GM19328 (cell line): ENCODE measurements around the gene SREBF1.

Experiments used
- ATAC-seq: cut with Tn5 transposase; IDR thresholded peaks from one replicate; pipeline ENCODE4 v1.9.1; 2021; ENCODE audit warnings: mild to moderate bottlenecking, moderate library complexity; ENCODE audit not compliant: unreplicated experiment

The SREBF1 gene

DNA sequence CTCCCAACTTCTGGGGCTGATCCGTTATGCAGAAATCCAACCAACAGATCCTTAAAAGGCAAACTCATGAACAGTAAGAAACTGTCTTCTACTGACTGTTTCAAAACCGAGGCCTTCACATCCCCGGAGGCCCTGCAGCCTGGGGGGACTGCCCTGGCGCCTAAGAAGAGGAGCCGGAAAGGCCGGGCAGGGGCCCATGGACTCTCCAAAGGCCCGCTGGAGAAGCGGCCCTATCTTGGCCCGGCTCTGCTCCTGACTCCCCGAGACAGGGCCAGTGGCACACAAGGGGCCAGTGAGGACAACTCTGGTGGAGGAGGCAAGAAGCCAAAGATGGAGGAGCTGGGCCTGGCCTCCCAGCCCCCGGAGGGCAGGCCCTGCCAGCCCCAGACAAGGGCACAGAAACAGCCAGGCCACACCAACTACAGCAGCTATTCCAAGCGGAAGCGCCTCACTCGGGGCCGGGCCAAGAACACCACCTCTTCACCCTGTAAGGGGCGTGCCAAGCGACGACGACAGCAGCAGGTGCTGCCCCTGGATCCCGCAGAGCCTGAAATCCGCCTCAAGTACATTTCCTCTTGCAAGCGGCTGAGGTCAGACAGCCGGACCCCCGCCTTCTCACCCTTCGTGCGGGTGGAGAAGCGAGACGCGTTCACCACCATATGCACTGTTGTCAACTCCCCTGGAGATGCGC is 39.5 kb downstream of the SREBF1 start:
- ATAC-seq, result no peak

DNA sequence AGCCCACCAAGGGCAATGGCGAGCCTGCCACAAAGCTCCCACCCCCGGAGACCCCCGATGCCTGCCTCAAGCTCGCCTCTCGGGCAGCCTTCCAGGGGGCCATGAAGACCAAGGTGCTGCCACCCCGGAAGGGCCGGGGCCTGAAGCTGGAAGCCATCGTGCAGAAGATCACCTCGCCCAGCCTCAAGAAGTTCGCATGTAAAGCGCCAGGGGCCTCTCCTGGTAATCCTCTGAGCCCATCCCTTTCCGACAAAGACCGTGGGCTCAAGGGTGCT is 40.1 kb downstream of the SREBF1 start:
- ATAC-seq, result no peak

DNA sequence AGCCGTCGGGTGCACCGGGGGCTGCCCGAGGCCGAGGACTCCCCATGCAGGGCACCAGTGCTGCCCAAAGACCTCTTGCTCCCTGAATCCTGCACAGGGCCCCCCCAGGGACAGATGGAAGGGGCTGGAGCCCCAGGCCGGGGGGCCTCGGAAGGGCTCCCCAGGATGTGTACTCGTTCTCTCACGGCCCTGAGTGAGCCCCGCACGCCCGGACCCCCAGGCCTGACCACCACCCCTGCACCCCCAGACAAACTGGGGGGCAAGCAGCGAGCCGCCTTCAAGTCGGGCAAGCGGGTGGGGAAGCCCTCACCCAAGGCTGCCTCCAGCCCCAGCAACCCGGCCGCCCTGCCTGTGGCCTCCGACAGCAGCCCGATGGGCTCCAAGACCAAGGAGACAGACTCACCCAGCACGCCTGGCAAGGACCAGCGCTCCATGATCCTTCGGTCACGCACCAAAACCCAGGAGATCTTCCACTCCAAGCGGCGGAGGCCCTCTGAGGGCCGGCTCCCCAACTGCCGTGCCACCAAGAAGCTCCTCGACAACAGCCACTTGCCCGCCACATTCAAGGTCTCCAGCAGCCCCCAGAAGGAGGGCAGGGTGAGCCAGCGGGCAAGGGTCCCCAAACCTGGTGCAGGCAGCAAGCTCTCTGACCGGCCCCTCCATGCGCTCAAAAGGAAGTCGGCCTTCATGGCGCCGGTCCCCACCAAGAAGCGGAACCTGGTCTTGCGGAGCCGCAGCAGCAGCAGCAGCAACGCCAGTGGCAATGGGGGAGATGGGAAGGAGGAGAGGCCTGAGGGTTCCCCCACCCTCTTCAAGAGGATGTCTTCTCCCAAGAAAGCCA is 40.6 kb downstream of the SREBF1 start:
- ATAC-seq, result no peak

DNA sequence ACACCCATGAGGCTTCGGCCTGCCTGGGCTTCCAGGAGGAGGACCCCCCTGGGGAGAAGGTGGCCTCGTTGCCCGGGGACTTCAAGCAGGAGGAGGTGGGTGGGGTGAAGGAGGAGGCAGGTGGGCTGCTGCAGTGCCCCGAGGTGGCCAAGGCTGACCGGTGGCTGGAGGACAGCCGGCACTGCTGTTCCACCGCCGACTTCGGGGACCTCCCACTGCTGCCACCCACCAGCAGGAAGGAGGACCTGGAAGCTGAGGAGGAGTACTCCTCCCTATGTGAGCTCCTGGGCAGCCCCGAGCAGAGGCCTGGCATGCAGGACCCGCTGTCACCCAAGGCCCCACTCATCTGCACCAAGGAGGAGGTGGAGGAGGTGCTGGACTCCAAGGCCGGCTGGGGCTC is 41.5 kb downstream of the SREBF1 start:
- no peak for ATAC-seq

DNA sequence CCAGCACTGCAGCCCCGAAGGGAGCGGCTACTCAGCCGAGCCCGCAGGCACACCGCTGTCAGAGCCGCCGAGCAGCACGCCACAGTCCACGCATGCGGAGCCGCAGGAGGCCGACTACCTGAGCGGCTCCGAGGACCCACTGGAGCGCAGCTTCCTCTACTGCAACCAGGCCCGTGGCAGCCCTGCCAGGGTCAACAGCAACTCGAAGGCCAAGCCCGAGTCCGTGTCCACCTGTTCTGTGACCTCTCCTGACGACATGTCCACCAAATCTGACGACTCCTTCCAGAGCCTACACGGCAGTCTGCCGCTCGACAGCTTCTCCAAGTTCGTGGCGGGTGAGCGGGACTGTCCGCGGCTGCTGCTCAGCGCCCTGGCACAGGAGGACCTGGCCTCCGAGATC is 42.4 kb downstream of the SREBF1 start:
- no peak for ATAC-seq

DNA sequence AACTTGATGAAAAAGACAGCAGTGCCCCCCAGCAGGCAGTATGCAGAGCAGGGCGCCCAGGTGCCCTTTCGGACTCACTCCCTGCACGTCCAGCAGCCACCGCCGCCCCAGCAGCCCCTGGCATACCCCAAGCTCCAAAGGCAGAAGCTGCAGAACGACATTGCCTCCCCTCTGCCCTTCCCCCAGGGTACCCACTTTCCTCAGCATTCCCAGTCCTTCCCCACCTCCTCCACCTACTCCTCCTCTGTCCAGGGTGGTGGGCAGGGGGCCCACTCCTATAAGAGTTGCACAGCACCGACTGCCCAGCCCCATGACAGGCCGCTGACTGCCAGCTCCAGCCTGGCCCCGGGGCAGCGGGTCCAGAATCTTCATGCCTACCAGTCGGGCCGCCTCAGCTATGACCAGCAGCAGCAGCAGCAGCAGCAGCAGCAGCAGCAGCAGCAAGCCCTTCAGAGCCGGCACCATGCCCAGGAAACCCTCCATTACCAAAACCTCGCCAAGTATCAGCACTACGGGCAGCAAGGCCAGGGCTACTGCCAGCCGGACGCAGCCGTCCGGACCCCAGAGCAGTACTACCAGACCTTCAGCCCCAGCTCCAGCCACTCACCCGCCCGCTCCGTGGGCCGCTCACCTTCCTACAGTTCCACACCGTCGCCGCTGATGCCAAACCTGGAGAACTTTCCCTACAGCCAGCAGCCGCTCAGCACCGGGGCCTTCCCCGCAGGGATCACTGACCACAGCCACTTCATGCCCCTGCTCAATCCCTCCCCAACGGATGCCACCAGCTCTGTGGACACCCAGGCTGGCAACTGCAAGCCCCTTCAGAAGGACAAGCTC is 43.2 kb downstream of the SREBF1 start:
- no peak for ATAC-seq

DNA sequence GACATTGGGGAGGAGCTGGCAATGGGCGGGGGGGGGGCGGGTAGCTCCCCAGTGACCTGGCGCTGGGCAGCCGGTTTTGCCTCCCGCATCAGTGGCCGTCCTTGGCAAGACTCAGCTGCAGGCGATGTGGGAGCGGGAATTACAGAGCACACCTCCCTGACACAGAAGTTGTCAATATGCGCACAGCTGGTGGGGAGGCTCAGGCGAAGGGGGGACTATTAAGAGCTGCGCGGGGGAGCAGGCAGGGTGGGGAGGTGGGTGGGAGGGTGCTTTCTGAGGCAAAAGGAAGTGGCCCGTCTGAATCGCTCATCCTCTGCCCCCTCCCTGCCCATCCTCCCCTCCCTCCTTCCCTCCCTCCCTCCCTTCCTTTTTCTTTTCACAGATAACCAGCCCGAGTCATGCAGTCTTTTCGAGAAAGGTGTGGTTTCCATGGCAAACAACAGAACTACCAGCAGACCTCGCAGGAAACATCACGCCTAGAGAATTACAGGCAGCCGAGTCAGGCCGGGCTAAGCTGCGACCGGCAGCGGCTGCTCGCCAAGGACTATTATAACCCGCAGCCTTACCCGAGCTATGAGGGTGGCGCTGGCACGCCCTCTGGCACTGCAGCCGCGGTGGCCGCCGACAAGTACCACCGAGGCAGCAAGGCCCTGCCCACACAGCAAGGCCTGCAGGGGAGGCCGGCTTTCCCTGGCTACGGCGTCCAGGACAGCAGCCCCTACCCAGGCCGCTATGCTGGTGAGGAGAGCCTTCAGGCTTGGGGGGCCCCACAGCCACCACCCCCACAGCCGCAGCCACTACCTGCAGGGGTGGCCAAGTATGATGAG is 44.0 kb downstream of the SREBF1 start:
- no peak for ATAC-seq

DNA sequence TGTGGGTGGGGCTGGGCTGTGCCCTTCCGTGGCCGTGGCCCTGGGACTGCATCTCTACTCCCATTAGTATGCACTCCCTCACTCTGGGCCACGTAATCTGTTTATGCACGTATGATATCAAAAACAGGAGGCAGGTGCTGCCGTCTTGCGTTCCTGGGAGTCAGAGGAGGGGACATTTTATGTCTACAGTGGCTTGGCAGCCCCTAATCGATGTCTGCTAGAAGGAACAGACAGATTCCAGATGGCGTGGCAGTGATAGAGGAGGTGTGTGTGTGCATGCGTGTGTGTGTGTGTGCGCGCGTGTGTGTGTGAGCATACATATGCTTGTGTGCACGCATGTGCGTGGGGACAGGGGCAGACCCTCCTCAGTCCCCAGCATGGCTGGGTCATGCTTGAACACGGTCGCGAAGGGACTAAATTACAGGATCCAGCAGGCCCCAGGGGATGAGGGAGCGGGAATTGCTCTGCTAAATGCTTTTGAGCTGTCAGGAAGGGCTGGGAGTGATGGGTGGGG is 44.7 kb downstream of the SREBF1 start:
- no peak for ATAC-seq

DNA sequence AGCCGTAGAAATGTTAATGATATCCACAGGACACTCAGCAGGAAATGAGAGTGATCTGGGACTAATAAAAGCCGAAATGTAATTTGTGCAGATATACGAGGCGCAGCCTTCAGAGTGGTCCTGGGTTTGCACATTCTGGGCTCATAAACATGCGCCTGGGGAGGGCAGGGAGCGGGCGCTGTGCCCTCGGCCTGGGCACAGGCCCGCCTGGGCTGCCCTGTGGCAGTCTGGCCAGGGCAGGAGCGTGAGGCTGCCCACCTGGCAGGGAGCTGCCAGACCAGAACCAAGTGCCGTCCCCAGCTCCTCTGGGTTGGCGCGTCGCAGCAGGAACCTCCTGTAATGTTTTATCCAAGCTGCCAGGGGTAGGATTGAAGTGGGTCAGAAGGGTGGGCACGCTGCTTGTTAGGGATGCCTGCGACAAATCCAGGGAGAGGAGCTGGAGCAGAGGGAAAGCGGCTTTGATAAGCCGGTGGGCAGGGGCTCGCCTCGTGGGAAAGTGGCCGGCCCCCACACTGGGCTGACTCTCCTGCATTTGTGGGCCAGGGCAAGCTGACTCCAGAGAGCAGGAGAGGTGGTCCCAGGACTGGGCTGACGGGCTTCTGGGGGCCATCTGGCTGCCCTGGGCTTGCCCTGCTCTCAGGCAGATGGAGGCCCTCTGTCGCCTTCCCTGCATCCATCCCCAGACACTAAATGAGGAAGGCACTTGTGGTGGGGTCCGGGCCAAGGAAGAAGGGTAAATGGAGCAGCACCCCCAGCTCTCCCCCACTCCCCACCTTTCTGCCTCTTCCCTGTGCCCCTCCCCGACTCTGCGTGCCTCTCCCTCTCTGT is 45.9 kb downstream of the SREBF1 start:
- no peak for ATAC-seq

DNA sequence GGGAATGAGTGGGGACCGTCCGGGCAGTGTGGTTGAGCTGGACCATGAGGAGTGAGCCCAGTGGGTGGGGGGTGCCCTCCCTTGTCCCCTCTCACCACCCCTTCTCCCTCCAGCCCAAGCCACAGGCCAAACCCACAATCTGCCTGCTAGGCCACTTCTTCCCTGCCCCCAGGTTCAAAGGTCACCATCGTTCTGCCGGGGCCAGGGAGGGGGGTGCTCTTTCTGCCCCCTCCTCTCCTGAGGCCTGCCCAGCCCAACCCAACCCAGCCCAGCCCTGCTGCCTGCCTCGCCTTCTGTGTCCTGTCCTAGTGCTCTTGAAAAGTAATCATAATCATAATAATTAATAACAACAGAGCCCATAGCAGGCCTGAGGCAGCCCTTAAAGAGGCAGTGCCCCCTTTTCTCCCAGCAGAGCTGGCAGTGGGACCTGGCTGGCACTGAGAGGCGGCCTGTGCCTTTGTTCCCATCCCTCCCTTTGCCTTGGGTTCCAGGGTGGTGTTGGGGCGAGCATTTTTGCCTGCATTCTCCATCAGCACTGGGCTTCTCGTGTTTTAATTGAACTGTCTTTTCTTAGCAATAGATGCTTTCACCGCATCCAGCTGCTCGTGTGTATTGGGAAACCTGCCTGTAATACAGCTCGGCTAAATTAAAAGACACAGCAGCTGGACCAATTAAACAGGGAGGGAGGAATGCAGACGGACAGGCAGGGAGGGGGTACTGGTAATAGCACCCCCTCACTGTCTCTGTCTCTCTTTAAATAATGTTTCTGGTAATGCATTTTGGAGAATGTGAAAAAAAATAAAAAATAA is 46.8 kb downstream of the SREBF1 start:
- no peak for ATAC-seq

DNA sequence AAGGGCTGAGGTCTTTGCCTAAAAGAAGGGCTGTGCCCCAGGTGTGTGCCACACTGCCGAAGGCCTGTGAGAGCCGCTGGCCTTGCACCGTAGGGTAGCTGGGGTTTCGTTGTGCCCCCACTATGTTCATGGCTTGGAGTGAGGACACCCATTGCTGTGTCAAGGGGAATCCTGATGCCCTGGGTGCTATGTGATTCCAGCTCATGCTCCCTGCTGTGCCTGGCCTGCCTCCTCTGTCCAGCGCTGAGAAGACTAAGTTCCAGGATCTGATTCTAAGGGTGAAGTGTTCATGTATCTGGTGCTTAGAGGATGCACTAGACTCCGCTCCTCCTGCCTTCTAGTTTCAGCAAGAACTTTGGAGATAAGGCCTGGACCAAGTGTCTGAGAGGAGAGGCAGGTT is 47.4 kb downstream of the SREBF1 start:
- ATAC-seq, result no peak

DNA sequence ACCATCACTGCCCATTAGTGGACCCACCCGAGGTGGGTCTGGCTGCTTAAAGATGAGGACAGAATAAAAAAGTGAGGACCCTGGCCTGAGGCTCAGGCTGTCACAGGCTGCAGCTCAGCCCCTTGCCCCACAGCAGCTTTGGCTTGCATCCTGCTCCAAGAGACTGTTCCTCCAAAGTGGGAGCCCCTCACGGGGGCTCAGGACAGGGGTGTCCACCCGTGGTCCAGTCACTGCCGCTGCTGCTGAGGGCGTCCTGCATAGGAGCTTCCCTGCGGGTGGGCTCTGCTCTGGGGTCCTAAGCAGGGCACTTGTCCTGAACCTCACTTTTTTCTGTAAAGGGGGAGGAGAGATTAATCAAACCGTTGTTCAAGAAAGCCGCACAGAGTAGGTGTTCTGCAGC is 47.8 kb downstream of the SREBF1 start:
- ATAC-seq, result no peak

DNA sequence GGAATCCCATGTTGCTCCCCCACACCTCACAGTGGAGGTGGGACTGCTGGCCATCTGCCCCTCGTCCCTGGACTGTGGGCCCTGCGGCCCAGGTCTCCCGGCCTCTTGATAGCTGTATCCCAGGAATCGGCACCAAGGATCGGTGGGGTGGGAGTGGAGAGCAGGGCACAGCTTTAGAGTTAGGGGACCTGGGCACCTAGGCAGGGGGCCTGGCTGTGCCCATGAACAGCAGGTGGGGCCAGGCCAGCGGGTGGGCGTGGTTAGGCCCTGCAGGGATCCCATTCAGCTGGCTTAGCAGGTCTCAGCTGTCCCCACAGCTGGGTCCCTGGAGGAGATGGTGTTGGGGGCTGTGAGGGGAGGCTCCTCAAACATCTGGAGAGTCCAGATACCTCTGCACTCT is 49.2 kb downstream of the SREBF1 start:
- no peak for ATAC-seq

DNA sequence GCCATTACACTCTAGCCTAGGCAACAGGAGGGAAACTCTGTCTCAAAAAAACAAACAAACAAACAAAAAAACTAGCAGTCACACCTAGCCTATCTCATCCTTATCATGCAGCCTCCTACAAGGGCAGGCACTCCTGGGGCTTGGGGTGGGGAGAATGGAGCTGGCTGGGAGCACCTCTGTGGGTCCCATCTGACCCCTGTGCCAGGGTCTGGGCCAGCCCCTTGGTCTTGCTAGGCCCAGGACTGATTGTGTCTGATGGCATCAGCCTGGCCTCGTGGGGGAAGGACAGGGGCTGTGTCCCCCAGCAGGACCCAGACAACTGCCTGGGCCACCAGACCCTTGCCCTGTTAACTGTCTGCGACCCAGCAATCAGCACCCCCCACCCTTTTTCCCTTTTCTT is 49.8 kb downstream of the SREBF1 start:
- no peak for ATAC-seq

DNA sequence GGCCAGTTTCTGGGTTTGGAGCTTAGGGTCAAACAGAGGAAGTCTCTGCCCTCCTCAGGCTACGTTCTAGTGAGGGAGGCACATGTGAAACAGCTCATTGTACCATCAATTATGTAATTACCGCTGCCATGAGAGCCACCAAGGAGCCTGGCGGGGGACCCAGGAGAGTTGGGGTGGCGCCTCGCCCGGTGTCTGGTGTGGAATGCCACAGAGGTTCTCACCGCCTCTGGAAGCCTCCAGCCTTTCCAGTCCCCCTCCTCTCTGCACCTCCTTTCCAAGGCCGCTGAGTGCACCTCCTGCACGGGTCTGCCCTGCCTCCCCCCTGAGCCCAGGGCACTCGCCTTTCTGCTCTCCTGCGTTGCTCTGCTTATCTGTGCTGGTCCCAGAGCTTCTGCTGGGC is 51.4 kb downstream of the SREBF1 start:
- no peak for ATAC-seq

DNA sequence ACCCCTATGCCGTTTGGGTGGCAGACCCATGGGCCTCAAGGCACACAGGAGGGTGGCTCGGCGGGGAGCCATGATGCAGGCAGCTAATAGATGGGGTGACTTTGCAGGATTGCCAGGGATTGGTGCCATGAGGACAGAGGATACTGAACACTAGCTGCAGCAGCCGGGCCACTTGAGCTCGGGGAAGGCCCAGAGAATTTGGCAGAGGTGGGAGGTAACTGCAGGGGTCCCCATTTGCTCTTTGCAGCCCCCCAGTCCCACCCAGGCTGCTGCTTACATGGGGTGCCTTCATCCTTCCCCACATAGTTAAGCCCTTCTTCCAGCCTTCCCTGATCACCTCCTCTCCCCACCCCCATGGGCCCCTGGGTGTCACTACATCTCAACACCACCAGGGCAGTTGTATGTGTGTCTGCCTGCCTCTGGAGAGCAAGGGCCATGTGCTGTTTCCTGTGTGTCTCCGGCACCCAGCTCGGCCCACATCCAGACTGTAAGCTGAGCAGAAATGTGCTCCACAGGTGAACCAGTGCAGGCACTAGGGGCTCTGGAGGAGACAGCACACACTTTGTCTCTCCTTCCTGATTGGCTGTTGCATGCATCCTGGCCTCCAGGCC is 52.0 kb downstream of the SREBF1 start:
- no peak for ATAC-seq

DNA sequence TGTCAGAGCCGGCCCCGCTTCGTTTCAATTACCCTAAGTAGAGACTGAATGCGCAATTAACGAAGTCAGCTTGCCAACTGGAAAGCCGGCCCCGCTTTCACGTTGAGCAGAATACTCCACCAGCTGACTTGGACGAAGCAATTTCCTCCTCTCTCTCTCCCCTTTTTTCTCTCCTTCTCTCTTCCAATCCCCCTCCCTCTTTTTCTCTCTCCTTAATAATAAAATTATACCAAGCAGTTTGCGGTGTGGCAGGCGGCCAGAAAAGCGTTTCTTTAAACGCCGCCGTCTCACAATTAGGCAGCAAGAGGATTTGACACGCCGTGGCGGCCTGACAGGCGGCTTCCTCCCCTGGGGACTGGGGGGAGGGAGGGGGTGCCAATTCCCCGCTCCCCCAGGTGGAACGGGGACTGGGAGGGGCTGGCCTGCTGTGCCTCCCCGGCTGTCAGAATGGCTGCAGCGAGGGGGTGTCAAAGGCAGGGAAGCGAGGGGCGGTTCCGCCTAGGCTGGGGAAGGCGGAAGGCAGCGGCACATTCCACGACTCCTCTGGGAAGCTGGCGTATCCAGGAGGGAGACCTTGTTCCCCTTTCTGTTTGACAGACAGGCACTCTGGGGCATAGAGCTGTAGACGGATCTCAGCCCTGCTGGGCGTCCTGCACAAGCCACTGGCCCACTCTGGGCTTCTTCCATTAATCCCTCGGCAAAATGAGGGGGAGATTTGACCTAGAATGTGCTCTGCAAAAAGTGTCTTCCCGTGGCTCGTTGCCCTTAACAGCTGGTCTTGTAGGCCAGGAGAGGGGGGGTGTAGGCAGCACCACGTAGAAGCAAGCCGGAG is 52.7 kb downstream of the SREBF1 start:
- peak; percentile 12 for ATAC-seq
